ENCODE results near the gene IGSF9.

Gene IGSF9

GRCh38 chr1:159988006-159988405 is 42.6 kb upstream of the IGSF9 start:
- ChIA-PET POLR2A (no interaction called here), CTCF (interaction anchor here (1.3 to 2.3 kb wide), 2 partner anchors 16 to 19 kb away, joined by 4 to 10 read pairs; no protein-coding TSS in a partner anchor)
- Histone ChIP-seq H3K27me3 (replicated peaks in 2 of 5; ENCODE audit: control insufficient read depth in 4 of 5, insufficient read depth in 5 of 5, low read length in 4 of 5) (peaks cover 0 to 2% (median 0%) of the 10 kb centered on the region in 5 experiments), H3K27ac (ENCODE audit: insufficient read depth in 1 of 2, low read depth in 1 of 2, low read length in 2 of 2, poor library complexity in 1 of 2, severe bottlenecking in 2 of 2) (no peak overlapping the region), H3K4me1 (ENCODE audit: control extremely low read depth in 1 of 4, control insufficient read depth in 4 of 4, insufficient read depth in 4 of 4, low read length in 3 of 4) (peaks cover 0 to 8% (median 6%) of the 10 kb centered on the region in 4 experiments), H3K36me3 (ENCODE audit: control insufficient read depth in 4 of 4, insufficient read depth in 4 of 4, low read length in 3 of 4) (no peaks in the 10 kb centered on the region), H3K9me3 (ENCODE audit: control extremely low read depth in 1 of 5, control insufficient read depth in 4 of 5, insufficient read depth in 2 of 5, low read depth in 1 of 5, low read length in 4 of 5) (no peaks in the 10 kb centered on the region), H3K4me3 (ENCODE audit: control insufficient read depth in 1 of 7, extremely low read depth in 1 of 7, insufficient read depth in 4 of 7, low read depth in 2 of 7, low read length in 6 of 7) (no peak overlapping the region)
- DNase-seq, result no peak
- WGBS (ENCODE audit: insufficient coverage), result 60% methylated on average over 1 of the region's 1 CpG

GRCh38 chr1:159987186-159987585 is 41.8 kb upstream of the IGSF9 start:
- no peak overlapping the region for H3K4me3 ChIP-seq (ENCODE audit: control insufficient read depth in 1 of 7, extremely low read depth in 1 of 7, insufficient read depth in 4 of 7, low read depth in 2 of 7, low read length in 6 of 7)
- no peaks in the 10 kb centered on the region for H3K9me3 ChIP-seq (ENCODE audit: control extremely low read depth in 1 of 5, control insufficient read depth in 4 of 5, insufficient read depth in 2 of 5, low read depth in 1 of 5, low read length in 4 of 5)
- H3K27me3 ChIP-seq (replicated peaks in 2 of 5; ENCODE audit: control insufficient read depth in 4 of 5, insufficient read depth in 5 of 5, low read length in 4 of 5), result peaks cover 0 to 2% (median 0%) of the 10 kb centered on the region in 5 experiments
- H3K4me1 ChIP-seq (ENCODE audit: control extremely low read depth in 1 of 4, control insufficient read depth in 4 of 4, insufficient read depth in 4 of 4, low read length in 3 of 4), result peaks cover 0 to 8% (median 6%) of the 10 kb centered on the region in 4 experiments
- ChIA-PET CTCF (interaction anchor here (1.1 to 2.3 kb wide), 2 partner anchors 12 to 20 kb away, joined by 3 to 10 read pairs; no protein-coding TSS in a partner anchor), POLR2A (no interaction called here)
- no peak for DNase-seq
- no peaks in the 10 kb centered on the region for H3K36me3 ChIP-seq (ENCODE audit: control insufficient read depth in 4 of 4, insufficient read depth in 4 of 4, low read length in 3 of 4)
- 100% methylated on average over 4 of the region's 4 CpGs for WGBS (ENCODE audit: insufficient coverage)
- H3K27ac ChIP-seq (ENCODE audit: insufficient read depth in 1 of 2, low read depth in 1 of 2, low read length in 2 of 2, poor library complexity in 1 of 2, severe bottlenecking in 2 of 2), result no peak overlapping the region

- Histone ChIP-seq H3K9me3 (ENCODE audit: control extremely low read depth in 1 of 5, control insufficient read depth in 4 of 5, insufficient read depth in 2 of 5, low read depth in 1 of 5, low read length in 4 of 5) (no peaks in the 10 kb centered on the region), H3K27me3 (replicated peaks in 2 of 5; ENCODE audit: control insufficient read depth in 4 of 5, insufficient read depth in 5 of 5, low read length in 4 of 5) (peaks cover 0 to 2% (median 0%) of the 10 kb centered on the region in 5 experiments), H3K4me3 (ENCODE audit: control insufficient read depth in 1 of 7, extremely low read depth in 1 of 7, insufficient read depth in 4 of 7, low read depth in 2 of 7, low read length in 6 of 7) (no peak overlapping the region), H3K4me1 (ENCODE audit: control extremely low read depth in 1 of 4, control insufficient read depth in 4 of 4, insufficient read depth in 4 of 4, low read length in 3 of 4) (peaks cover 0 to 5% (median 4%) of the 10 kb centered on the region in 4 experiments), H3K27ac (ENCODE audit: insufficient read depth in 1 of 2, low read depth in 1 of 2, low read length in 2 of 2, poor library complexity in 1 of 2, severe bottlenecking in 2 of 2) (no peak overlapping the region), H3K36me3 (ENCODE audit: control insufficient read depth in 4 of 4, insufficient read depth in 4 of 4, low read length in 3 of 4) (no peaks in the 10 kb centered on the region)
- WGBS (ENCODE audit: insufficient coverage), result no CpG with 5 or more reads among the region's 1 CpG
- CTCF ChIA-PET, result interaction anchor here (1.1 kb wide), 1 partner anchor 13 kb away, joined by 3 read pairs; no protein-coding TSS in a partner anchor
- DNase-seq, result no peak
- POLR2A ChIA-PET, result no interaction called here
Measured at GRCh38 chr1:159986531-159986930, 41.1 kb upstream of the IGSF9 start.

GRCh38 chr1:159986093-159986492 is 40.7 kb upstream of the IGSF9 start:
- Histone ChIP-seq H3K27ac (ENCODE audit: insufficient read depth in 1 of 2, low read depth in 1 of 2, low read length in 2 of 2, poor library complexity in 1 of 2, severe bottlenecking in 2 of 2) (no peak overlapping the region), H3K4me3 (ENCODE audit: control insufficient read depth in 1 of 7, extremely low read depth in 1 of 7, insufficient read depth in 4 of 7, low read depth in 2 of 7, low read length in 6 of 7) (no peak overlapping the region), H3K27me3 (replicated peaks in 2 of 5; ENCODE audit: control insufficient read depth in 4 of 5, insufficient read depth in 5 of 5, low read length in 4 of 5) (peaks cover 0 to 2% (median 0%) of the 10 kb centered on the region in 5 experiments), H3K4me1 (ENCODE audit: control extremely low read depth in 1 of 4, control insufficient read depth in 4 of 4, insufficient read depth in 4 of 4, low read length in 3 of 4) (peaks cover 0 to under 1% (median under 1%) of the 10 kb centered on the region in 4 experiments), H3K9me3 (ENCODE audit: control extremely low read depth in 1 of 5, control insufficient read depth in 4 of 5, insufficient read depth in 2 of 5, low read depth in 1 of 5, low read length in 4 of 5) (no peaks in the 10 kb centered on the region), H3K36me3 (ENCODE audit: control insufficient read depth in 4 of 4, insufficient read depth in 4 of 4, low read length in 3 of 4) (no peaks in the 10 kb centered on the region)
- CTCF ChIA-PET, result no interaction called here
- WGBS (ENCODE audit: insufficient coverage), result 100% methylated on average over 1 of the region's 2 CpGs
- POLR2A ChIA-PET, result no interaction called here
- no peak for DNase-seq

DNA sequence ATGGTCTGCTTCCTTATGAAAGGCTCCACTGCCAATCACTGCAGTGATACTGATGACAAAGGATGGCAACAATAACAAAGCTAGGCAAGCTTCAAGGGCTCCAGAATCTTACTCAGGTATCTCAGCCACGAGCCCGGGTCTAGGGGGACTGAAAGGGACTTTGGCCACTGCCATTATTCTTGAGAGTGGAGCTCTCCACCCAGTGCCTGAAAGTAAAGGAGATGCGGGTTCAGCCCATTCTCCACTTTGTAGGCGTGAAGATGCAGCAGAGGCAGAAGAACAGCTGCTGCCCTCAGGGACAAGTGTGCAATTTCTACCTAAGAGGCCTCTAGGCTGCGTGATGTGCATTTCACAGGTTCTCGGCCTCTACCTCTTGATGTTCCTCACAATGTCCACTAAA is 40.1 kb upstream of the IGSF9 start:
- H3K36me3 ChIP-seq (ENCODE audit: control insufficient read depth in 4 of 4, insufficient read depth in 4 of 4, low read length in 3 of 4), result no peaks in the 10 kb centered on the region
- no peaks in the 10 kb centered on the region for H3K4me1 ChIP-seq (ENCODE audit: control extremely low read depth in 1 of 4, control insufficient read depth in 4 of 4, insufficient read depth in 4 of 4, low read length in 3 of 4)
- ChIA-PET POLR2A (no interaction called here), CTCF (interaction anchor here (1.2 kb wide), 1 partner anchor 14 kb away, joined by 3 read pairs; no protein-coding TSS in a partner anchor)
- H3K27me3 ChIP-seq (replicated peaks in 2 of 5; ENCODE audit: control insufficient read depth in 4 of 5, insufficient read depth in 5 of 5, low read length in 4 of 5), result peaks cover 0 to 2% (median 0%) of the 10 kb centered on the region in 5 experiments
- no peaks in the 10 kb centered on the region for H3K9me3 ChIP-seq (ENCODE audit: control extremely low read depth in 1 of 5, control insufficient read depth in 4 of 5, insufficient read depth in 2 of 5, low read depth in 1 of 5, low read length in 4 of 5)
- H3K4me3 ChIP-seq (ENCODE audit: control insufficient read depth in 1 of 7, extremely low read depth in 1 of 7, insufficient read depth in 4 of 7, low read depth in 2 of 7, low read length in 6 of 7), result no peak overlapping the region
- WGBS (ENCODE audit: insufficient coverage), result 98% methylated on average over 4 of the region's 6 CpGs
- H3K27ac ChIP-seq (ENCODE audit: insufficient read depth in 1 of 2, low read depth in 1 of 2, low read length in 2 of 2, poor library complexity in 1 of 2, severe bottlenecking in 2 of 2), result no peak overlapping the region
- no peak for DNase-seq

DNA sequence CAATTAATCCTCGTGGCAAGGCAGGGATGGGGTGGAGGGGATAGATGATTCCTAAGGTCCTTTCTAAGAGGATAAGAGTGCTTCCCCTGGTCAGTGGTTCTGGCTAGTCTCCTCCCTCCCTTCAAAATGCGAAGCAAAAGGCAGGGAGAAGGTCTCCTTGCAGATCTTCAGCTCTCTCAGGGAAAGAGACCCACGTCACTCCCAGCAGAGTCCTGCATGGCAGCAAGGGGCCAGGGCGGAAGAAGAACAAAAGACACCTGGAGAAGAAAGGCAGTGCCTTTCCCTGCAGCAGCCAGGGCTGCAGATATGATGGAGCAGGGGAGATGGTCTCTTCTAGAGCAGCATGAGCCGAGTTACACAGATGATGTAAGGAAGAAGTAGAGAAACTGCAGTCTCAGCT is 38.3 kb upstream of the IGSF9 start:
- DNase-seq, result no peak
- Histone ChIP-seq H3K9me3 (ENCODE audit: control extremely low read depth in 1 of 5, control insufficient read depth in 4 of 5, insufficient read depth in 2 of 5, low read depth in 1 of 5, low read length in 4 of 5) (no peaks in the 10 kb centered on the region), H3K36me3 (ENCODE audit: control insufficient read depth in 4 of 4, insufficient read depth in 4 of 4, low read length in 3 of 4) (no peaks in the 10 kb centered on the region), H3K27me3 (replicated peaks in 2 of 5; ENCODE audit: control insufficient read depth in 4 of 5, insufficient read depth in 5 of 5, low read length in 4 of 5) (peaks cover 0 to 3% (median 0%) of the 10 kb centered on the region in 5 experiments), H3K4me1 (ENCODE audit: control extremely low read depth in 1 of 4, control insufficient read depth in 4 of 4, insufficient read depth in 4 of 4, low read length in 3 of 4) (no peaks in the 10 kb centered on the region), H3K4me3 (ENCODE audit: control insufficient read depth in 1 of 7, extremely low read depth in 1 of 7, insufficient read depth in 4 of 7, low read depth in 2 of 7, low read length in 6 of 7) (no peak overlapping the region), H3K27ac (ENCODE audit: insufficient read depth in 1 of 2, low read depth in 1 of 2, low read length in 2 of 2, poor library complexity in 1 of 2, severe bottlenecking in 2 of 2) (no peak overlapping the region)
- ChIA-PET POLR2A (no interaction called here), CTCF (interaction anchor here (1.3 to 1.4 kb wide), 2 partner anchors 29 to 45 kb away, joined by 3 to 5 read pairs; no protein-coding TSS in a partner anchor)
- WGBS (ENCODE audit: insufficient coverage), result 93% methylated on average over 5 of the region's 5 CpGs

DNA sequence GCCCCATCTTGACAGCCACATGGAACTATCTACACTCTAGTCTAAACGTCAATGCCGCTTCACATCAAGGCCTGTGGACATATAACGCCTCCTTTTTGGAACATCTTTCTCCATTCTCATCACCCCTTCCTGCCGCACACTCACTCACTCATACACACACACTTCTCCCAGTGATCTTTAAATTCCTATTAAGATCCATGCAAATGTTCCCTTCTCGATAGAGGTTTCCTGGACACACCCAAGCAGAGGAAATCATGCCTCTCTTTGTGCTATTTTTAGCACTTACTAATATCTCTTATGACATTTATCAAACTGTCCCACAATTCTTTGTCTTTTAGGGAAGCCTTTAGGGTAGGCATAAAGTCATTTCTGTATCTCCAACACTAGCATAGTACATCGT is 36.9 kb upstream of the IGSF9 start:
- H3K27ac ChIP-seq (ENCODE audit: insufficient read depth in 1 of 2, low read depth in 1 of 2, low read length in 2 of 2, poor library complexity in 1 of 2, severe bottlenecking in 2 of 2), result no peak overlapping the region
- DNase-seq, result no peak
- WGBS (ENCODE audit: insufficient coverage), result 93% methylated on average over 4 of the region's 6 CpGs
- ChIA-PET CTCF (no interaction called here), POLR2A (no interaction called here)
- no peaks in the 10 kb centered on the region for H3K9me3 ChIP-seq (ENCODE audit: control extremely low read depth in 1 of 5, control insufficient read depth in 4 of 5, insufficient read depth in 2 of 5, low read depth in 1 of 5, low read length in 4 of 5)
- no peak overlapping the region for H3K4me3 ChIP-seq (ENCODE audit: control insufficient read depth in 1 of 7, extremely low read depth in 1 of 7, insufficient read depth in 4 of 7, low read depth in 2 of 7, low read length in 6 of 7)
- peaks cover 0 to 11% (median 5%) of the 10 kb centered on the region in 5 experiments for H3K27me3 ChIP-seq (replicated peaks in 2 of 5; ENCODE audit: control insufficient read depth in 4 of 5, insufficient read depth in 5 of 5, low read length in 4 of 5)
- H3K36me3 ChIP-seq (ENCODE audit: control insufficient read depth in 4 of 4, insufficient read depth in 4 of 4, low read length in 3 of 4), result no peaks in the 10 kb centered on the region
- H3K4me1 ChIP-seq (ENCODE audit: control extremely low read depth in 1 of 4, control insufficient read depth in 4 of 4, insufficient read depth in 4 of 4, low read length in 3 of 4), result no peaks in the 10 kb centered on the region

Measured in common myeloid progenitor, CD34-positive (primary cell).